ENCODE data around the gene VLDLR. TPM values are rescaled to one million over a fixed set of nuclear protein-coding genes. Genes with fewer than 3 reads are reported as not detected.
A peak's percentile ranks its signal among the peaks of the same experiment; 100 is the strongest.

VLDLR gene
- total and polyA plus RNA-seq, 9 donors = 37.3 to 232 (median 81.8) TPM

DNA sequence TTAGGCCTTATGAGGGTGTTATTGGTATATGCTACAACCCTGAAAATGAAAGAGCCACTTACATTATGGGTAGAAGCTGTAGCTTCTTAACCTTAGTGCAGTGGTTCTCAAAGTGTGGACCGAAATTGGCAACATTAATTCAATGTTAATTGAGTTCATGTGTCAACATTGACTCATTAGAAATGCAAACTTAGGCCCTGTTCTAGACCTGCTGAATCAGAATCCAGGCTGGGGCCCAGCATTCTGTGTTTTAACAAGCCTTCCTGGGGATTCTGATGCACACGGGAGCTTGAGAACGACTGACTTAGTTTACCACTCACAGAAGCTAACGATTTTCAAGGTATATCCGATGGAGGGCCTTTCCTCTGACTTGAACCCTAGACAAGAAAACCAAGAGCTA lies 7.3 kb downstream of the VLDLR start:
- no peaks in the 10 kb centered on the region for H3K36me3 ChIP-seq
- H3K27me3 ChIP-seq = no peaks in the 10 kb centered on the region
- TF ChIP-seq POLR2A (IDR thresholded peaks at IDR 0.05) (no peak), EP300 (IDR thresholded peaks at IDR 0.05) (no peak), CTCF (IDR thresholded peaks at IDR 0.05) (no peak)
- no peak for DNase-seq
- peaks cover 18% of the 10 kb centered on the region for H3K4me1 ChIP-seq (ENCODE audit: insufficient read depth)
- no peak overlapping the region for H3K4me3 ChIP-seq
- H3K9me3 ChIP-seq = no peaks in the 10 kb centered on the region
- intact Hi-C loops (cut with DNase I) = loop anchor here (10.0 kb wide), 6 partner anchors 196 to 504 kb away; no protein-coding TSS in a partner anchor
- peak overlapping the region in 1 of 2 donors; percentile 29 for H3K27ac ChIP-seq
- WGBS, 3 donors = 87 to 91% (median 91%) methylated on average over 5 of the region's 5 CpGs

- intact Hi-C loops (cut with DNase I) = no loop called here
- H3K4me1 ChIP-seq (ENCODE audit: insufficient read depth) = peaks cover 16% of the 10 kb centered on the region
Observed at GRCh38 chr9:2630158-2630557, 8.6 kb downstream of the VLDLR start.

GRCh38 chr9:2631263-2631662 lies 9.7 kb downstream of the VLDLR start:
- peaks cover 16% of the 10 kb centered on the region for H3K4me1 ChIP-seq (ENCODE audit: insufficient read depth)
- H3K9me3 ChIP-seq = no peaks in the 10 kb centered on the region
- H3K4me3 ChIP-seq = no peak overlapping the region
- WGBS, 3 donors = 91 to 94% (median 91%) methylated on average over 1 of the region's 1 CpG
- H3K27ac ChIP-seq = peak overlapping the region in 1 of 2 donors; percentile 35
- intact Hi-C loops (cut with DNase I) = no loop called here
- DNase-seq = no peak
- no peak for TF ChIP-seq CTCF (IDR thresholded peaks at IDR 0.05)
- TF ChIP-seq POLR2A (IDR thresholded peaks at IDR 0.05) = no peak
- TF ChIP-seq EP300 (IDR thresholded peaks at IDR 0.05) = no peak
- no peaks in the 10 kb centered on the region for H3K27me3 ChIP-seq
- no peaks in the 10 kb centered on the region for H3K36me3 ChIP-seq

More at GRCh38 chr9:2630158-2630557, 8.6 kb downstream of the VLDLR start:
- Histone ChIP-seq H3K36me3 (no peaks in the 10 kb centered on the region), H3K9me3 (no peaks in the 10 kb centered on the region), H3K27me3 (no peaks in the 10 kb centered on the region), H3K27ac (no peak overlapping the region), H3K4me3 (no peak overlapping the region)
- WGBS, 3 donors = 67 to 85% (median 69%) methylated on average over 2 of the region's 2 CpGs
- DNase-seq = no peak
- no peak for TF ChIP-seq EP300 (IDR thresholded peaks at IDR 0.05)
- TF ChIP-seq POLR2A (IDR thresholded peaks at IDR 0.05) = no peak
- no peak for TF ChIP-seq CTCF (IDR thresholded peaks at IDR 0.05)

DNA sequence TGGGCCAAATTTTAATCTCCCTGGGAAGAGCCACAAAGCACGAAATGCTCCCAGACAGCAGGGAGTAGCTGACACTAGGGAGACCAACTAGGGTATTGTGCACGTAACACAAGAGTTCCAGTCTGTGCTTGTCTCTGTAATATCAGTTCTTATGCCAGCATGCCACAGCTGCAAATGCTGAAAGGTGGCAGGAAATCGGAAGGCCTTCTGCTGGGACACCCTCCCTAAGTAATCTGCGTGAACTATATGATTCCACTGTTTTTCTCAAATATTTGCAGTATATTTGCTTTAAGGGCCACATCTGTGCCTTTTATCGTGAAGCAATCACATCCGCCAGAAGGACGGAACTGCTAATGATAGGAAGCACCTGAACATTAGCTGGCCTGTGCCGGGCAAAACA lies 12.6 kb downstream of the VLDLR start:
- no peak overlapping the region for H3K27ac ChIP-seq
- intact Hi-C loops (cut with DNase I) = no loop called here
- no peaks in the 10 kb centered on the region for H3K9me3 ChIP-seq
- H3K36me3 ChIP-seq = no peaks in the 10 kb centered on the region
- peaks cover 8% of the 10 kb centered on the region for H3K4me1 ChIP-seq (ENCODE audit: insufficient read depth)
- H3K4me3 ChIP-seq = no peak overlapping the region
- 74 to 79% (median 78%) methylated on average over 8 of the region's 8 CpGs for WGBS, 3 donors
- H3K27me3 ChIP-seq = no peaks in the 10 kb centered on the region
- TF ChIP-seq POLR2A (IDR thresholded peaks at IDR 0.05) (no peak), CTCF (IDR thresholded peaks at IDR 0.05) (no peak)
- DNase-seq = no peak
